IMR-90 (cell line): ENCODE measurements around the gene FOXQ1. TPM values are rescaled to one million over a fixed set of nuclear protein-coding genes. Genes with fewer than 3 reads are reported as not detected.

Experiments used
- ATAC-seq: fragments of 200-7000 bp; cut with Tn5 transposase; 2 replicates; pipeline ENCODE4 v1.9.1; 2020; ENCODE audit warnings: low read depth, mild to moderate bottlenecking, moderate library complexity
- BruUV-seq: library from RNA; stranded (reverse); fragments of 400-500 nt; replicated peaks from 2 replicates; lab custom pipeline; 2021; lab: Mats Ljungman, UMichigan
- CTCF ChIA-PET: fragments of 300-600 bp; formaldehyde crosslinking; extraction: SDS; loops from one replicate; lab custom pipeline; 2021; ENCODE audit warnings: antibody characterized with exemption; lab: Yijun Ruan, JAX
- POLR2A ChIA-PET: fragments of 300-600 bp; sonication (Branson Sonifier 250); formaldehyde crosslinking; loops from one replicate; lab custom pipeline; 2022; ENCODE audit warnings: antibody characterized with exemption; ENCODE audit not compliant: unreplicated experiment; lab: Charles Lee
- DNase-seq: peaks from one replicate; pipeline ENCODE4 v3.0.0; 2013
- H2AFZ ChIP-seq: replicated peaks from 2 replicates; pipeline ENCODE3; 2013; ENCODE audit warnings: low read length, mild to moderate bottlenecking; ENCODE audit not compliant: poor library complexity
- H2AK5ac ChIP-seq: 2 replicates; pipeline ENCODE4 v1.6.1; 2013; ENCODE audit warnings: low read depth, low read length, inconsistent platforms
- H2AK9ac ChIP-seq: replicated peaks from 2 replicates; pipeline ENCODE3; 2013; ENCODE audit warnings: mild to moderate bottlenecking, low read depth, low read length, moderate library complexity; ENCODE audit not compliant: poor library complexity
- H2BK120ac ChIP-seq: 2 replicates; pipeline ENCODE4 v1.6.1; 2013; ENCODE audit warnings: low read depth, low read length, inconsistent platforms
- H2BK15ac ChIP-seq: 3 replicates; pipeline ENCODE4 v1.6.1; 2013; ENCODE audit warnings: low read depth, low read length, inconsistent platforms
- H2BK20ac ChIP-seq: 2 replicates; pipeline ENCODE4 v1.6.1; 2013; ENCODE audit warnings: low read depth, mild to moderate bottlenecking, inconsistent platforms, low read length, moderate library complexity
- H2BK5ac ChIP-seq: 2 replicates; pipeline ENCODE4 v1.6.1; 2013; ENCODE audit warnings: mild to moderate bottlenecking, low read depth, low read length, inconsistent platforms; ENCODE audit not compliant: poor library complexity, severe bottlenecking
- H3K14ac ChIP-seq: replicated peaks from 2 replicates; pipeline ENCODE4 v1.6.1; 2013; ENCODE audit warnings: low read depth, low read length, inconsistent platforms
- H3K18ac ChIP-seq: 2 replicates; pipeline ENCODE4 v1.6.1; 2013; ENCODE audit warnings: low read depth, low read length, control low read depth
- H3K23ac ChIP-seq: 2 replicates; pipeline ENCODE4 v1.6.1; 2013; ENCODE audit warnings: low read depth, low read length, inconsistent platforms
- H3K27ac ChIP-seq: 2 replicates; pipeline ENCODE4 v1.5.1; 2013; ENCODE audit warnings: mild to moderate bottlenecking, control low read depth, low read length; ENCODE audit not compliant: insufficient read depth
- H3K27me3 ChIP-seq: 2 replicates; pipeline ENCODE4 v1.6.1; 2013; ENCODE audit warnings: low read length; ENCODE audit not compliant: control insufficient read depth, insufficient read depth
- H3K36me3 ChIP-seq: 2 replicates; pipeline ENCODE4 v1.6.1; 2013; ENCODE audit warnings: low read length, mixed read lengths; ENCODE audit not compliant: control insufficient read depth, insufficient read depth
- H3K4ac ChIP-seq: 2 replicates; pipeline ENCODE4 v1.6.1; 2013; ENCODE audit warnings: low read depth, low read length, inconsistent platforms
- H3K4me1 ChIP-seq: 2 replicates; pipeline ENCODE4 v1.6.1; 2013; ENCODE audit warnings: low read length, mixed read lengths; ENCODE audit not compliant: control insufficient read depth, insufficient read depth
- H3K4me2 ChIP-seq: 2 replicates; pipeline ENCODE4 v1.6.1; 2013; ENCODE audit warnings: low read depth, mild to moderate bottlenecking, control low read depth, low read length, moderate library complexity
- H3K4me3 ChIP-seq: 2 replicates; pipeline ENCODE4 v1.5.1; 2013; ENCODE audit warnings: low read depth, mild to moderate bottlenecking, control low read depth, low read length, moderate library complexity; ENCODE audit not compliant: insufficient read depth
- H3K56ac ChIP-seq: 2 replicates; pipeline ENCODE4 v1.6.1; 2013; ENCODE audit warnings: low read length, inconsistent platforms; ENCODE audit not compliant: insufficient read depth; ENCODE audit errors: extremely low read depth
- H3K79me1 ChIP-seq, 2 experiments: 2 replicates each; pipeline ENCODE4 v1.6.1; 2013; ENCODE audit warnings: low read length in 2 of 2, inconsistent platforms in 1 of 2, low read depth in 1 of 2
- H3K9ac ChIP-seq: 2 replicates; pipeline ENCODE4 v1.6.1; 2013; ENCODE audit warnings: low read depth, low read length, control low read depth
- H3K9me1 ChIP-seq: 2 replicates; pipeline ENCODE4 v1.6.1; 2013; ENCODE audit warnings: low read length, inconsistent platforms; ENCODE audit not compliant: insufficient read depth
- H3K9me3 ChIP-seq: 2 replicates; pipeline ENCODE4 v1.6.1; 2013; ENCODE audit warnings: low read length; ENCODE audit not compliant: control insufficient read depth, insufficient read depth
- H4K20me1 ChIP-seq: 2 replicates; pipeline ENCODE4 v1.6.1; 2013; ENCODE audit warnings: low read length, inconsistent platforms; ENCODE audit not compliant: insufficient read depth
- H4K5ac ChIP-seq: 2 replicates; pipeline ENCODE4 v1.6.1; 2013; ENCODE audit warnings: mild to moderate bottlenecking, low read depth, low read length, control low read depth
- H4K8ac ChIP-seq, 2 experiments: 2 replicates each; pipeline ENCODE4 v1.6.1; 2013; ENCODE audit warnings: low read depth in 2 of 2, low read length in 2 of 2, control low read depth in 1 of 2, inconsistent platforms in 1 of 2
- H4K91ac ChIP-seq: 2 replicates; pipeline ENCODE4 v1.6.1; 2013; ENCODE audit warnings: low read depth, low read length, inconsistent platforms; ENCODE audit not compliant: insufficient read depth
- SMC3 ChIP-seq: fragments of 150-350 bp; IDR thresholded peaks from 2 replicates; pipeline ENCODE4 v1.6.1; 2016; ENCODE audit warnings: low read depth, mild to moderate bottlenecking, antibody characterized with exemption, low read length, moderate library complexity
- WGBS, 2 experiments: methylation state at CpG; one replicate each; pipeline versions ENCODE4 v1.1.5 to v1.1.7; 2013; ENCODE audit warnings: missing lambda C conversion rate in 2 of 2; ENCODE audit not compliant: insufficient read length in 1 of 2; ENCODE audit errors: extremely low coverage in 2 of 2; 5-methylcytosine and 5-hydroxymethylcytosine counted together
- dilution Hi-C: fragments of 300-500 bp; cut with HindIII; formaldehyde crosslinking; loops from one replicate; pipeline ENCODE4 v1.14.3; 2018; ENCODE audit warnings: low sequenced_read_pairs; ENCODE audit not compliant: unreplicated experiment
- in situ Hi-C: fragments of 300-500 bp; cut with MboI; formaldehyde crosslinking; loops from 3 replicates; pipeline ENCODE4 v1.14.3; 2019; ENCODE audit warnings: low sequenced_read_pairs, inconsistent platforms, mixed read lengths
- intact Hi-C: fragments of 100-400 bp; cut with micrococcal nuclease; formaldehyde crosslinking; loops from 2 replicates; pipeline ENCODE4 v1.10.0; 2022
- polyA plus RNA-seq, 3 experiments: library from polyadenylated mRNA; depleted of rRNA; stranded (reverse); fragments of >200 nt; gene quantifications; 2 replicates each; pipeline ENCODE4 v1.2.3, GENCODE V29; 2012; ENCODE audit warnings: low replicate concordance in 1 of 3
- total RNA-seq: library from RNA; depleted of rRNA; stranded (reverse); fragments of >200 nt; gene quantifications from 2 replicates; pipeline ENCODE4 v1.2.3, GENCODE V29; 2012

FOXQ1 gene
- total and polyA plus RNA-seq, 2 of the 4 experiments (the other 2 are of a cell fraction), result not detected

DNA sequence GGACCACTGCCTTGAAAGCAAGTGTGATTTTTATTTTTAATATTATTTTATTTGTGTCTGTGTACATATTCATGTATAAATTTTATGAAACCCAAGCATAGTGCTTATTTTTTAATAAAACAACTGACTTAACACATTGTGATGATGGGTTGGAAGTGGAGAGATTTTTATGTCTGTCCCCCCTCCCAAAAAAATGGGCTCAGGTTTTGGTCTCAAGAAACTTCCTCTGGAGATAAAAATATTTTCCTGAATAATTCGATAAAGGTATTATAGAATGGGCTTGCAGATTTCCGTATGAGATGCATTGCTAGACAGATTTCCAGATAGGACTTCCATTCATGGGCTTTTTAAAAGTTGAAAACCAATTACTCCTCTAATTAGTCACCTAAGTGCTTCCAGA is 2.7 kb downstream of the FOXQ1 start:
- no peak overlapping the region for H2AK5ac ChIP-seq
- in situ Hi-C loops (no loop called here), dilution Hi-C loops (no loop called here), intact Hi-C loops (loop anchor here (5.0 kb wide), 1 partner anchor 73 kb away; the partner anchor contains the start of gene FOXF2)
- no peak overlapping the region for H3K4ac ChIP-seq
- no CpG with 5 or more reads among the region's 2 CpGs for WGBS, 2 experiments
- no peaks in the 10 kb centered on the region for H3K4me1 ChIP-seq
- H3K27me3 ChIP-seq, result peaks cover 58% of the 10 kb centered on the region
- H2AK9ac ChIP-seq, result no peak overlapping the region
- no peaks in the 10 kb centered on the region for H3K36me3 ChIP-seq
- ChIA-PET CTCF (no interaction called here), POLR2A (no interaction called here)
- H3K79me1 ChIP-seq, result no peaks in the 10 kb centered on the region
- H3K56ac ChIP-seq, result no peak overlapping the region
- no peak overlapping the region for H3K27ac ChIP-seq
- no peak overlapping the region for H4K5ac ChIP-seq
- H2BK120ac ChIP-seq, result no peak overlapping the region
- H4K20me1 ChIP-seq, result no peaks in the 10 kb centered on the region
- H3K4me2 ChIP-seq, result no peak overlapping the region
- H3K9ac ChIP-seq, result no peak overlapping the region
- no peaks in the 10 kb centered on the region; the same call in 1 of the 2 replicates for H3K9me3 ChIP-seq
- TF ChIP-seq SMC3, result no peak
- H3K9me1 ChIP-seq, result no peaks in the 10 kb centered on the region
- DNase-seq, result no peak
- no peak overlapping the region for H3K18ac ChIP-seq
- BruUV-seq, result no TSS peak
- H3K14ac ChIP-seq, result no peak overlapping the region
- H4K8ac ChIP-seq, result no peak overlapping the region
- H3K4me3 ChIP-seq, result no peak overlapping the region
- H2BK20ac ChIP-seq, result no peak overlapping the region
- H2AFZ ChIP-seq, result no peak overlapping the region
- no peak overlapping the region for H2BK5ac ChIP-seq
- no peak overlapping the region for H3K23ac ChIP-seq
- no peak for ATAC-seq
- H4K91ac ChIP-seq, result no peak overlapping the region
- no peak overlapping the region for H2BK15ac ChIP-seq
